ENCODE data around the gene DTX2. TPM values are rescaled to one million over a fixed set of nuclear protein-coding genes. Genes with fewer than 3 reads are reported as not detected.
A peak's percentile ranks its signal among the peaks of the same experiment; 100 is the strongest.
"Not testable (repeated sequence)": the region's sequence is repeated elsewhere in the genome, so short reads cannot be mapped to it uniquely, and the experiment has no call there.

DTX2 gene
- total RNA-seq, 4 donors from 2014 or later = 14.8 to 23.2 (median 18.8) TPM

- ATAC-seq; in situ Hi-C loops (cut with MboI; ENCODE audit: low sequenced_read_pairs in 4 of 4); H3K36me3 ChIP-seq; DNase-seq; H3K9me3 ChIP-seq; H3K4me3 ChIP-seq; H3K27ac ChIP-seq; intact Hi-C loops (cut with DNase I; ENCODE audit: low total_unique reads); H3K4me1 ChIP-seq; H3K27me3 ChIP-seq: not testable (repeated sequence)
Measured at GRCh38 chr7:76531643-76532042, 70.1 kb downstream of the DTX2 start.

GRCh38 chr7:76543197-76543596, 81.7 kb downstream of the DTX2 start, which contains the start of gene SPDYE16:
SPDYE16 (minus strand) TSS chr7:76543297; CDS start chr7:76541459, 1,838 bp downstream.
- H3K9me3 ChIP-seq; ATAC-seq; intact Hi-C loops (cut with DNase I; ENCODE audit: low total_unique reads); in situ Hi-C loops (cut with MboI; ENCODE audit: low sequenced_read_pairs in 4 of 4); H3K27ac ChIP-seq; H3K27me3 ChIP-seq; H3K4me1 ChIP-seq; H3K36me3 ChIP-seq; H3K4me3 ChIP-seq; DNase-seq: not testable (repeated sequence)

DNA sequence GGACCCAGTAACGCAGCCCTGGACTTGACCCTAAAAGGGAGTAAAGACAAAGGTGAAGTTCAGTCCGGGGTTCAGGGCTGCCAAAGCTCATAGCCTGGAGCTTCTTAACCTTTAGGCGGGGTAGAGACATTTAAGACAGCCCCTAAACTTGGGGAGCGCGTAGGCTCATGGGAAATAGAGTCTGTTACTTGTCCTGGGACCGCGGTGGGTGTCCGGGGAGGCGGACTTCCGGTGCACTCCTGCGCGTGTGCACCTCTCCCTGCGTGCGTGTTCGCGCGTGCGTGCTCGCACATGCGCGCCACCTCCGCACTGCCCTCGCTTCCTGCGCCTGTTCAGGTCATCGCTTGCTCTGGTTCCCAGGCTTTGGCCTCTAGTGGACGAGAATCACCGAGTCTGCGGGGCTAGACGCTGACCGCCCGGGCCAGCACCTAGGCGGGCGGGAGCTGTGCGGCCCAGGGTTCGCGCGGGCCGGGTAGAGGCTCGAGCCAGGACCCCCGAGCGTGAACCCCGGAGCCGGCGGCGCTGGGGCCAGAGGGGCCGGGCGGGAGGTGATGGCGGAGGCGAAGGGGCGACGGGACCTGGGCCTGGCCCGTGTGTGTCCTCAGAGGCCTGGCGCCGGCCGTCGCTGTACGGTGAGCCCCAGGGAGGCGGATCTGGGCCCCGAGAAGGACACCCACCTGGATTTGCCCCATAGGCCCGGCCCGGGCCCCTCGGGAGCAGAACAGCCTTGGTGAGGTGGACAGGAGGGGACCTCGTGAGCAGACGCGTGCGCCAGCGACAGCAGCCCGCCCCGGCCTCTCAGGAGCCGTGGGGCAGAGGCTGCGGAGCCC, 87.7 kb downstream of the DTX2 start:
- Histone ChIP-seq H3K4me3 (peak overlapping the region; percentile 70 to 100 (median 96)), H3K27ac (peak overlapping the region; percentile 94 to 100 (median 96))
- TF ChIP-seq POLR2A (IDR thresholded peaks at IDR 0.05) = peak; percentile 65 to 67
- TF ChIP-seq, protein P1, sequence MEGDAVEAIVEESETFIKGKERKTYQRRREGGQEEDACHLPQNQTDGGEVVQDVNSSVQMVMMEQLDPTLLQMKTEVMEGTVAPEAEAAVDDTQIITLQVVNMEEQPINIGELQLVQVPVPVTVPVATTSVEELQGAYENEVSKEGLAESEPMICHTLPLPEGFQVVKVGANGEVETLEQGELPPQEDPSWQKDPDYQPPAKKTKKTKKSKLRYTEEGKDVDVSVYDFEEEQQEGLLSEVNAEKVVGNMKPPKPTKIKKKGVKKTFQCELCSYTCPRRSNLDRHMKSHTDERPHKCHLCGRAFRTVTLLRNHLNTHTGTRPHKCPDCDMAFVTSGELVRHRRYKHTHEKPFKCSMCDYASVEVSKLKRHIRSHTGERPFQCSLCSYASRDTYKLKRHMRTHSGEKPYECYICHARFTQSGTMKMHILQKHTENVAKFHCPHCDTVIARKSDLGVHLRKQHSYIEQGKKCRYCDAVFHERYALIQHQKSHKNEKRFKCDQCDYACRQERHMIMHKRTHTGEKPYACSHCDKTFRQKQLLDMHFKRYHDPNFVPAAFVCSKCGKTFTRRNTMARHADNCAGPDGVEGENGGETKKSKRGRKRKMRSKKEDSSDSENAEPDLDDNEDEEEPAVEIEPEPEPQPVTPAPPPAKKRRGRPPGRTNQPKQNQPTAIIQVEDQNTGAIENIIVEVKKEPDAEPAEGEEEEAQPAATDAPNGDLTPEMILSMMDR (IDR thresholded peaks at IDR 0.05 in 4 of 5, conservative IDR thresholded peaks at IDR 0.05 in 1 of 5) = peak in 2 of 5 experiments; percentile 10 to 12
- in situ Hi-C loops (cut with MboI; ENCODE audit: low sequenced_read_pairs in 4 of 4); intact Hi-C loops (cut with DNase I; ENCODE audit: low total_unique reads); H3K4me1 ChIP-seq; H3K9me3 ChIP-seq; H3K27me3 ChIP-seq; H3K36me3 ChIP-seq: not testable (repeated sequence)
- DNase-seq = peak; percentile 88 to 93
- ATAC-seq = peak; percentile 99 to 100

DNA sequence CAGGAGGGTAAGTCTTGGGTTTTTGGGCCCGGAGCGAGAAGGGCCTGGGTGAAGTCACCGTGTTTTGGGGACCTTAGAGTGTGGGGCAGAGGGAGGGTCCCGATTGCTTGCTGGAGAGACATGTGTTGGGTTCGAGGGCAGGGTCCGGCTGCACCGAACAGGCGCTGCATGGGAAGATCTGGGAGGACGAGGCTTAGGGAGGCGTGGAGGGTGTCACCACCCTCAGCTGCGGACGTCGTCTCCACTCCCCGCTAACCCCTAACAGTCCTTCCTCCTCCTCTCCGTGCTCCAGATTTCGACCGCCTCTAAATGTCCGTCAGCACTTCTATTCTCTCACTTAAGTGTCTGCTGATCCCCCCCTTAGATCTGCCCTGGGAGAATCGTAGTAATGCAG, 88.3 kb downstream of the DTX2 start:
- intact Hi-C loops (cut with DNase I; ENCODE audit: low total_unique reads); ATAC-seq; H3K27me3 ChIP-seq; H3K9me3 ChIP-seq; H3K4me1 ChIP-seq; H3K36me3 ChIP-seq; DNase-seq; in situ Hi-C loops (cut with MboI; ENCODE audit: low sequenced_read_pairs in 4 of 4): not testable (repeated sequence)
- H3K27ac ChIP-seq = peak overlapping the region; percentile 94 to 100 (median 96)
- peak overlapping the region; percentile 70 to 100 (median 96) for H3K4me3 ChIP-seq

GRCh38 chr7:76551992-76552391, 90.5 kb downstream of the DTX2 start:
- intact Hi-C loops (cut with DNase I; ENCODE audit: low total_unique reads) = not testable (repeated sequence)

More at GRCh38 chr7:76551992-76552391, 90.5 kb downstream of the DTX2 start:
- H3K4me1 ChIP-seq = peaks cover 9 to 10% of the 10 kb centered on the region in 2 donors
- ATAC-seq; H3K27me3 ChIP-seq; H3K27ac ChIP-seq; H3K4me3 ChIP-seq; in situ Hi-C loops (cut with MboI; ENCODE audit: low sequenced_read_pairs in 4 of 4); DNase-seq; H3K36me3 ChIP-seq; H3K9me3 ChIP-seq: not testable (repeated sequence)

Other genes starting within 250 kb of the DTX2 start
- 1,000 to 10,000 TPM; 1,878 to 2,898 (median 2,185) TPM for gene HSPB1, start 159.0 kb upstream of the DTX2 start, total RNA-seq
- gene YWHAG, start 102.7 kb upstream of the DTX2 start, total RNA-seq = 100 to 1,000 TPM; 119 to 262 (median 179) TPM
- under 1 TPM in 3 of 4 donors, not detected in 1; 0.20 to 0.68 (median 0.25) TPM for gene SSC4D, start 52.0 kb upstream of the DTX2 start, total RNA-seq
- gene ZP3, start 36.8 kb upstream of the DTX2 start, total RNA-seq = 1 to 10 TPM in 1 of 4 donors, not detected in 3; 1.1 TPM
- gene UPK3B, start 48.8 kb downstream of the DTX2 start, total RNA-seq = under 1 TPM in 3 of 4 donors, not detected in 1; 0.22 to 0.92 (median 0.27) TPM
- gene SPDYE16, start 81.6 kb downstream of the DTX2 start, total RNA-seq = under 1 TPM in 1 of 4 donors, not detected in 3; 0.31 TPM
- 1 to 10 TPM; 3.3 to 8.1 (median 5.7) TPM for gene POMZP3, start 165.6 kb downstream of the DTX2 start, total RNA-seq